NCI-H1417 (cell line): ENCODE data around the gene TWF2.

Experiments used
- DNase-seq, 3 experiments: peaks; one replicate each; lab custom pipeline; 2025; lab: John Stamatoyannopoulos, UW

Gene TWF2

GRCh38 chr3:52257911-52258310 is 19.0 kb upstream of the TWF2 start:
- DNase-seq: no peak

- DNase-seq: no peak
These were observed 17.7 kb upstream of the TWF2 start for GRCh38 chr3:52256622-52257021.

GRCh38 chr3:52256159-52256558 is 17.2 kb upstream of the TWF2 start:
- DNase-seq: no peak

DNA sequence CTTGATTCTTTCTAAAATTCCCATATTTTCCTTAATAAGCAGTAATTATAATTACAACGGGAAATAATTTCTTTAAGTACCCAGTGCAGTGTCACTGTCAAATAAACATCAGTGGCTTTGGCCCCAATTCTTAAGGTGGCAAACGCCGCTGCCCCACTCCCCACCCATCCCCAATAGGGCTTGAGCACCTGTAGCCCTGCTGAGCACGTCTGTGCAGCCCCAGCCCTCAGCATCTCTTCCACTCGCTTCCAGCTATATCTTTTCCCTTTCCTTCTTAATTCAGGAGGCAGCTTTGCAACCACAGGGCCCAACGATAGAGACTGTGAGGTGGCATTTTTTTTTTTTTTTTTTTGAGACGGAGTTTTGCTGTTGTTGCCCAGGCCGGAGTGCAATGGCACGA is 15.7 kb upstream of the TWF2 start:
- DNase-seq: no peak

DNA sequence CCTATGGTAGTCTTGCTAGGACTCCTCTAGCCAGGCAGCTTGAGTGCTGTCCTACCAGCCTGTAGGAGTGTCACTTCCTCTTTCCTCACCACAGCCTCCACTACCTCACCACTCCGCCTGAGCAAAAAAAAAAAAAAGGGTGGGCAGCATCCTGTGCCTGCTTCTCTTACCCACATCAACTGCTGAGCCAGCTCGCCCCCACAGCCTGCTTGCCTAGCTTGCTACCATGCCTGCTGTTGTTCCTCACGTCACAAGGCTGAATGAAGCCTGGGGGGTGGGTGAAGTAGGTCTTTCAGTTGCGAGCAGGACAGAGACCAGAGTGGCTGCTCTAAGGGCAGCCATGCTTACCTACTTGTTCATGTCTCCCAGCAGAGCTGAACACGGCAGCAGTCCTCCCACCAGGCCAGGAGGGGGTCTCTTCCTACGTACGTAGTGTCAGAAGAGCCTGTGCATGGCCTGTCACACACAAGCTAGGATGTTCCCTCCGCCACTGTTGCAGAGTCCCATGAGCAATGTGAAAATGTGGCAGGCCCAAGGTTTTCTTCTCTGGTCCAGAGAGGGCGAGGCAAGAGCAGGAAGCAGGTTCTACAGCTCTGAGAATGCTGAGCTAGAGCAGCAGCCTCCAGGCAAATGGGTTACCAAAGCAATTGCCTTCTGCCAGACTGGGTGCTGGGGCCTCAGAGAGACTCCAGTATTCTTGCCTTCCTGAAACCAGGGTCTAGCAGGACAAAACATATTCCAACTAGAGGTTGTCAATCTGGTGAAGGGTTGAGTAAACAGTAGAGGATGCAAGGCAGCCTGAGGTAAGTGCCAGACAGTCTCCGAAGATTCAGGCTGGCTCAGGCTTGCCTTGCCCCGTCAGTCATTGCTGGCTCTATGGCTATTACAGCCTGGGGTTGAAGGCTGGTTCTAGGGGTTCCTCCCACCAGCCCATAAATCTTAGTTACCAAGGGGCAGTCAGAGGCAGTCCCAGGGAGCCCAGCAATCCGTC is 14.7 kb upstream of the TWF2 start:
- DNase-seq: no peak

DNA sequence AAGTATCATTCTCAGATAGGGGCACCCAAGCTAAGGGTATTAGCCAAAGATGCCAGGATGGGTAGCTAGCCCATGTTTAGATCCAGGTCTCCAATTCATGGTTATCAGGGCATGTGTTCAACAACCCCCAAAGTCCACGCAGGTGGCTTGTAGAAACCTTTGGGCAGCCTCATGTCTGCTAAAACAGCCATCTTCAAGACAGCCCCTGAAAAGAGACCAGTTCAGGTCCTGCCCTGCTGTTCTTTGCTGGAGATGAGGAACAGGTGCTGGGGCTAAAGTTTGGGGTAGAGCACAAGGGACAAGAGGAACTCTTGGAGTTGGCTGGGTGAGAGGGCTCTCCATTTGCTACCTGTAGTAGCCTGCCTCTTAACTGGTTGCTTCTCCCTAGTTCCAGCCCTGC is 11.2 kb upstream of the TWF2 start:
- no peak for DNase-seq

DNA sequence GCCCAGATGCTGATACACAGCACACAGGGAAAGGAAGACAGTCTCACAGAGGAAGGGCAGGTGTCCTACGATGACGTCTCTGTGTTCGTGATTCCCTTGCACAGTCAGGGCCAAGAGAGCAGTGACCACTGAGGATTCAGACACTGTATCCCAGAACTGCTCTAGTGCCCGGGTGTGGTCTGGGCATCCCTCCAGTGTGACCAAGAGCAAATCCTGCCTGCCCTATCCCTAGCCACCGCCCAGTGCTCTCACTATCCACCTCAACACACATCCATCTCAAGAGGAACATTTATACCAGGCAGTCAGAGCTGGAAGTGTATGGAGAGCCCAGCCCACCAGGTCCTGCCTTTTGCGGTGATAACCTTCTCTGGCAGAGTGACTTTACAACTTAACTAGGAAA is 10.7 kb upstream of the TWF2 start:
- DNase-seq: no peak

DNA sequence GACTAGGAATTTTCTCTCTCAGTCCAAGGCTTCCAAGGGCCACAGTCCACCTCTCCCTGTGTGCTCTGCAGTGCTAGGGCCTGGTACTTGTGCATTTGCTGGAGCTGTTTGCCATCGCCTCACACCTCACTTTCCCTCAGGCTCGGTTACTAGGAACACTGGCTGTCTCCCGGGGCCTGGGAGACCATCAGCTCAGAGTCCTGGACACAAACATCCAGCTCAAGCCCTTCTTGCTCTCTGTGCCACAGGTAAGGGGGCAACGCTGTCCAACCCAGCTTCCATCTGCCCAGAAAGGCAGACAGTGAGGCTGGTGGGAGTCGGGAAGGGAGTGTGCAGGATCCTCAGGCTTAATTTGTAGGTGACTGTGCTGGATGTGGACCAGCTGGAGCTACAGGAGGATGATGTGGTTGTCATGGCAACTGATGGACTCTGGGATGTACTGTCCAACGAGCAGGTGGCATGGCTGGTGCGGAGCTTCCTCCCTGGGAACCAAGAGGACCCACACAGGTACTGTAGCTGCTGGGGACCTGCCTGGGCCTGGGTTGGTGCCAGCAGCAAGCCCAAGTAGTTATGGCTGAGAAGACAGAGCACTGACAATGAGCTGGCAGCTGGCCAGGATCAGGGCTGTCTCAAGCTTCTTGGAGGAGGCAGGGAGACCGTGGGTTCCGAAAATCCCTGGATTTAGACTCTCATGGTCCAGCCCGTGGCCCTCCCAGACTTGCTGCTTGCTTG is 10.0 kb upstream of the TWF2 start:
- DNase-seq: peak in 2 of 3 experiments; percentile 7 to 29

GRCh38 chr3:52248165-52248541 is 9.2 kb upstream of the TWF2 start:
- no peak for DNase-seq

DNA sequence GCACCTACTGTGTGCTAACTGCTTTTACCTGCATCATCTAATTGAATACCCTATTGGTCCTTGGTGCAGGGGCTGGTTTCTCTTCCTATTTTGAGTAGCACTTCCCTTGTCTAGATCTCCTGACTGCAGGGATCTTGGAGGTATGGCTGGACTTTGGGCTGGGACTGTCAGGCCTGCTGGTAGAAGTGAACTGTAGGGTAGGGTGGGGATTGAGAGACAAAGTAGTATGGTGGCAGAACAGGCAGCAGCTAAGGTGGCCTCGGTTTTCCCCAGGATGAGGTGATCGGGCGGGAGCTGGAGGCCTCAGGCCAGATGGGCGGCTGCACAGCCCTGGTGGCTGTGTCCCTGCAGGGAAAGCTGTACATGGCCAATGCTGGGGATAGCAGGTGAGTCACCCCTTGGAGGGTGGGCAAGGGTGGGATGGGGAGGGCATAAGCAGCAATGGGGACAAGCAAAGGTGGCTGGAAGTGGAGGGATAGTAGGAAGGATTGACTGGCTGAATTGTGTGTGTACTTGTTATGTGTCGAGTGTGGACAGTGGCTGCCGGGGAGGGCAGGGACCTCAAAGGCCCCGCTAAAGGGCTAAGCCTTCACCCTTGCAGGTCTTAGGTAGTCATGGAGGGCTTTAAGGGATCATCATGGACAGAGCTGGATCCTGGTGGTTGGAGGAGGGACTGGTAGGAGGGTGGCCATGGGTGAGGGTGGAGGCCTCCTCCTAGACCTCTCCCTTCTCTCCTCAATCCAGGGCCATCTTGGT is 8.6 kb upstream of the TWF2 start:
- no peak for DNase-seq

- DNase-seq: no peak
These were observed 7.9 kb upstream of the TWF2 start for GRCh38 chr3:52246728-52247408.

- DNase-seq: no peak
These were observed 7.3 kb upstream of the TWF2 start for GRCh38 chr3:52246264-52246620.

GRCh38 chr3:52245322-52246263 is 6.6 kb upstream of the TWF2 start, which contains the start of gene PPM1M:
TSS of gene PPM1M (plus strand) at chr3:52245759. CDS start at chr3:52245825, 66 bp downstream.
- peak in 2 of 3 experiments; percentile 40 to 50 for DNase-seq

DNA sequence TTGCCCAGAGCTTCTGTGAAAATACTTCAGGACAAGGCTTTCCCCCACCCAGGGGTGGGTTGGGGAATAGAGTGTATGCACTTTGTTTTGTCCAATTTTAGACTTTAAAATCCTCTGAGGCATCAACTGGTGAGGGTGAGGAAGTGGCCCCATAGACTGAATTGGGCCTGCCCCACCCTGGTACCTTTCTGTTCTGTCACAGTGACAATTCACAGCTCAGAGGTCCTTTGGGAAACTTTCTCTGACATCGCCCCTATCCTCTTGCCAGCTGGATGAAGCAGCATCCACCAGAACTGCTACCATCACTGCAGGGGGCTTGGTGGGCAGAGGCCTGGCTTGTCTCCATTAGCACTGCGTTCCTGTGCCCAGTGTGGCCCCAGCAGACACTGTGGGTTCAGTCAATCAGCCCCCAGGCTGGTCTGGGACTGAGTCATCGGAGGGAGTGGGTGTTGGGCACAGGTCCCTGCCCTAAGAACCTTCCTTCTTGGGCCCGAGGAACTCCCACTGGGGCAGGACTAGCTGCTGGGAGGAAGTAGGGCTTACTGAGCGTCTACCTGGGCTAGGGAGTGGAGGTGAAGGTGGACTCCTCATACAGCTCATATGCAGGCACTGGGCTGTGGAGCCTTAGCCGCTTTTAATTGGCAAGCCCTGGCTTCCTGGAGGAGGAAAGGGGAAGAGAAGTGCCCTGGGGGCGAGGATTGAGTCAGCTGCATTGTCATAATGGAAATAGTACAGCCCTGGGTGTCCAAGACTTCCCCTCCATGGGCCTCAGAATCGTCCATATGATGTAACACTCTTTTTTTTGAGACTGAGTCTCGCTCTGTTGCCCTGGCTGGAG is 5.1 kb upstream of the TWF2 start:
- peak in 1 of 3 experiments; percentile 1 for DNase-seq

GRCh38 chr3:52242039-52242438 is 3.1 kb upstream of the TWF2 start:
- DNase-seq: no peak

DNA sequence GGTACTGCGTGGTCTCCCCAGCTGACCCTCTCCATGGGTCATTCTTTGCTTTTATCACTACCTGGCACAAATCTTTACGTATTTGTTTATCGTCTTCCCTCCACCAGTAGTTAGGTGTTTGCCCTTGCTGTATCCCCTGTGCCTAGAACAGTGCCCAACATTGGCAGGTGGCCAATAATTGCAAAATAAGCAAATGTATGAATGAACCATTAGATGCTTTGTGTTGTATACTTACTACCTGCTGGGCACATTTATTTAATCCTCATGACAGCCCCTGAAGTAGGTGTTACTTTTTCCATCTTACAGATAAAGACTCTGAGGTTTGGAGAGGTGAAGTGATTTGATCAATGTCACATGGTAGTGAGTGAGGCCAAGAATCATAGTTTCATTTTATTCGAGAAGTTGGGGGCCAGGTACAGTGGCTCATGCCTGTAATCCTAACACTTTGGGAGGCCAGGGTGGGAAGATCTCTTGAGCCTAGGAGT is 2.0 kb upstream of the TWF2 start:
- DNase-seq: peak in 2 of 3 experiments; percentile 37 to 66

DNA sequence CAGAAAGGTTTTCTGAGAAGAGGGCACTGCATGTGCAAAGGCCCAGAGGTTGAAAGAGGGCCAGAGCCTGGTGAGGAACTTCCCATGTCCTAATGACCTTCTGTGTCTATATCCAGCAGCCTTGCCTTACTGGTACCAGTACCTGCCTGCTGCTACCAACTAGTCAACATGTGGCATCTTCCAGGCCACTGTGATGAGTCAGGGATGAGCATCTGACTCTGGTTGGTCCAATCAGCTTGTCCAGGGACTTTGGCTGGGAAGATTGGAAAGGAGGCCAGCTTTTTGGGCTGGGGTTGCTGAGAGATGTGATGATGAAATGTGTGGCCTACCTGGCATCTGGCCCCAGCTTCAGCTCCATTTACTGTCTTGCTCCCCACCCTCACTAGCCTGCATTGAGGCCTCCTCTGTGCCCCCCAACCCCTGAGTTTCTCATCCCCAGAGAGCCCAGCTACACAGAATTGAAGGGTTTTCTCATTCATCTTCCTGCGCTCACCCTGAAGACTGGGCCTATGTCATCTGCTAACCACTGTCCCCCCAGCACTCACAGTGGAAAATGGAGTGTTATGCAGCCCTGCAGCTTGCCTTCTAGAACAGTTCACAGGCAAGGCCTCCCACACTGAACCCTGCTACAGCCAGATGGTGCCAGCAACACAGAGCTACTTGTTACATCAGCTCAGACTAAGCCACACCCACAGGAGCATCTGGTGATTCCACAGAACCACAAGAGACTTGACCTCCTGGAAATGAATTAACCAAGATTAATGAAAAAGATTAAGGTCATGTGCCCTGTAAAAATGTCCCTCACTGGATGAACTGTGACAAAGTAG is 1.3 kb upstream of the TWF2 start:
- DNase-seq: peak in 2 of 3 experiments; percentile 37 to 66

- no peak for DNase-seq
These were observed 681 bp downstream of the TWF2 start for GRCh38 chr3:52238193-52238760.
